K562 (cell line): ENCODE measurements around the gene PPP1R16B. TPM values are rescaled to one million over a fixed set of nuclear protein-coding genes. Genes with fewer than 3 reads are reported as not detected.

ENCODE experiments used
- ATAC-seq: fragments of 200-7000 bp; cut with Tn5 transposase; 3 replicates; pipeline ENCODE4 v1.9.1; 2020; ENCODE audit warnings: moderate library complexity
- BruUV-seq: library from RNA; stranded (reverse); fragments of 400-500 nt; replicated peaks from 2 replicates; lab custom pipeline; 2021; lab: Mats Ljungman, UMichigan
- CTCF ChIA-PET: fragments of 300-600 bp; formaldehyde crosslinking; extraction: SDS; loops from one replicate; lab custom pipeline; 2021; ENCODE audit warnings: low intra/inter-chr PET ratio; lab: Yijun Ruan, JAX
- POLR2A ChIA-PET: fragments of 300-600, 350-650 bp; sonication (Branson Sonifier 250); formaldehyde crosslinking; extraction: SDS; loops from one replicate; lab custom pipeline; 2021; ENCODE audit warnings: antibody characterized with exemption, inconsistent platforms; lab: Yijun Ruan, JAX
- DNase-seq, 4 experiments: peaks; one replicate each; pipeline versions ENCODE4 v3.0.0 to v3.0.0-alpha.2; 2011 to 2018; ENCODE audit warnings: low spot score in 3 of 4, mixed read lengths in 3 of 4; ENCODE audit errors: extremely low read depth in 1 of 4
- FAIRE-seq: peaks from 2 replicates; lab custom pipeline; 2011; peaks lifted over from hg19 to GRCh38; lab: Jason Lieb, UNC
- H2AFZ ChIP-seq: 2 replicates; pipeline ENCODE4 v1.6.0; 2011; ENCODE audit warnings: low read depth, low read length, control low read depth, inconsistent platforms
- H3K27ac ChIP-seq: fragments of 200-600 bp; 3 replicates; pipeline ENCODE4 v1.8.0; 2011; ENCODE audit warnings: low read depth, mild to moderate bottlenecking, control low read depth, inconsistent platforms, low read length, moderate library complexity, mixed read lengths; ENCODE audit errors: extremely low read depth
- H3K27me3 ChIP-seq, 2 experiments: fragments of 300-600 bp in 1 of 2; 2 replicates in 1 of 2; 3 replicates in 1 of 2; pipeline versions ENCODE4 v1.6.0 to v1.8.0; 2011; ENCODE audit warnings: inconsistent platforms in 2 of 2, low read length in 2 of 2, mild to moderate bottlenecking in 1 of 2, mixed read lengths in 1 of 2, moderate library complexity in 1 of 2; ENCODE audit not compliant: control insufficient read depth in 2 of 2, insufficient read depth in 2 of 2
- H3K36me3 ChIP-seq: fragments of 300-600 bp; 3 replicates; pipeline ENCODE4 v1.8.0; 2011; ENCODE audit warnings: mild to moderate bottlenecking, low read length, inconsistent platforms; ENCODE audit not compliant: control insufficient read depth, insufficient read depth
- H3K4me1 ChIP-seq, 2 experiments: fragments of 200-600 bp in 1 of 2; replicated peaks in 1 of 2; 2 replicates in 1 of 2; 3 replicates in 1 of 2; pipeline versions ENCODE4 v1.5.1 to v1.8.0; 2011; ENCODE audit warnings: inconsistent platforms in 2 of 2, low read length in 2 of 2, mild to moderate bottlenecking in 1 of 2, mixed read lengths in 1 of 2, moderate library complexity in 1 of 2; ENCODE audit not compliant: control insufficient read depth in 2 of 2, insufficient read depth in 2 of 2
- H3K4me2 ChIP-seq: 2 replicates; pipeline ENCODE4 v1.6.1; 2011; ENCODE audit warnings: low read length, control low read depth, inconsistent platforms, mixed read lengths; ENCODE audit not compliant: insufficient read depth
- H3K4me3 ChIP-seq: fragments of 200-600 bp; sonication (generic), shearing (Covaris generic); 2 replicates; pipeline ENCODE4 v1.5.1; 2016; ENCODE audit warnings: control low read depth, inconsistent platforms
- H3K79me2 ChIP-seq: fragments of 200-600 bp; 3 replicates; pipeline ENCODE4 v1.8.0; 2011; ENCODE audit warnings: low read length, inconsistent platforms; ENCODE audit not compliant: control insufficient read depth, insufficient read depth
- H3K9ac ChIP-seq, 2 experiments: 2 replicates each; pipeline versions ENCODE4 v1.6.0 to v1.6.1; 2011; ENCODE audit warnings: low read depth in 2 of 2, low read length in 2 of 2, control low read depth in 1 of 2, inconsistent platforms in 1 of 2, mild to moderate bottlenecking in 1 of 2, mixed read lengths in 1 of 2; ENCODE audit not compliant: insufficient read depth in 1 of 2
- H3K9me1 ChIP-seq: one replicate; pipeline ENCODE4 v1.6.0; 2011; ENCODE audit warnings: inconsistent platforms, mild to moderate bottlenecking, low read length, moderate library complexity; ENCODE audit not compliant: control insufficient read depth, insufficient read depth
- H3K9me3 ChIP-seq: replicated peaks from 2 replicates; pipeline ENCODE4 v1.5.1; 2011; ENCODE audit warnings: low read depth, low read length, inconsistent platforms; ENCODE audit not compliant: control insufficient read depth, insufficient read depth
- H4K20me1 ChIP-seq: replicated peaks from 2 replicates; pipeline ENCODE4 v1.6.1; 2011; ENCODE audit warnings: low read length, inconsistent platforms, mixed read lengths; ENCODE audit not compliant: control insufficient read depth, insufficient read depth
- MIER1 ChIP-seq: fragments of 450-650 bp; IDR thresholded peaks from 2 replicates; pipeline ENCODE4 v1.6.1; 2016; ENCODE audit warnings: antibody characterized with exemption, mild to moderate bottlenecking, low read depth
- NFIX ChIP-seq: fragments of 250-450 bp; sonication (Bioruptor Pico); IDR thresholded peaks from 2 replicates; pipeline ENCODE4 v1.4.0; 2020; ENCODE audit warnings: low read depth, mild to moderate bottlenecking, moderate library complexity
- PPARD ChIP-seq: fragments of 250-450 bp; sonication (Bioruptor Pico); IDR thresholded peaks from 2 replicates; pipeline ENCODE4 v1.8.0; 2022; ENCODE audit warnings: inconsistent platforms, mild to moderate bottlenecking, moderate library complexity
- RFX1 ChIP-seq: fragments of 450-650 bp; IDR thresholded peaks from 2 replicates; pipeline ENCODE4 v1.6.1; 2016; ENCODE audit warnings: mild to moderate bottlenecking, moderate library complexity
- SLC30A9 ChIP-seq: fragments of 250-450 bp; sonication (Bioruptor Pico); IDR thresholded peaks from 2 replicates; pipeline ENCODE4 v1.8.0; 2022; ENCODE audit warnings: mild to moderate bottlenecking, moderate library complexity
- ZNF507 ChIP-seq: conservative IDR thresholded peaks from 2 replicates; pipeline ENCODE4 v1.6.1; 2017; ENCODE audit warnings: missing genetic modification characterization, missing compliant biosample characterization
- WGBS: fragments of 100-300 bp; shearing (Covaris generic); methylation state at CpG from one replicate; pipeline ENCODE4 v1.1.6; 2016; ENCODE audit warnings: low coverage, mixed read lengths; ENCODE audit not compliant: insufficient coverage; ENCODE audit errors: missing lambda C conversion rate; 5-methylcytosine and 5-hydroxymethylcytosine counted together
- in situ Hi-C: fragments of 300-500 bp; cut with MboI; formaldehyde crosslinking; loops from 4 replicates; pipeline ENCODE4 v1.15.0; 2018; ENCODE audit warnings: inconsistent platforms, mixed read lengths
- intact Hi-C: fragments of 100-400 bp; cut with micrococcal nuclease; formaldehyde crosslinking; loops from 2 replicates; pipeline ENCODE4 v1.14.2; 2022
- polyA plus RNA-seq, 8 experiments: library from polyadenylated mRNA; depleted of rRNA in 4 of 8; stranded (reverse) in 5 of 8; unstranded in 3 of 8; fragments of >200 nt; fragmentation: Nextera tagmentation in 2 of 8; fragmentation: Illumina TruSeq in 1 of 8; extraction: Ambion mirVana in 2 of 8; extraction: Trizol in 1 of 8; gene quantifications; 2 replicates each; pipeline versions ENCODE4 v1.2.1 to v1.2.3, GENCODE V29; 2011 to 2014; ENCODE audit warnings: inconsistent platforms in 1 of 8, missing spikeins in 1 of 8
- total RNA-seq, 7 experiments: library from RNA; depleted of rRNA in 6 of 7; stranded (reverse); fragments of >200 nt in 6 of 7; fragmentation: Illumina TruSeq in 2 of 7; extraction: Trizol in 2 of 7; gene quantifications; 2 replicates each; pipeline versions ENCODE4 v1.2.1 to v1.2.3, GENCODE V29; 2011 to 2021; ENCODE audit warnings: low replicate concordance in 1 of 7
- TF ChIP-seq, protein P1 (sequence below): fragments of 450-650 bp; IDR thresholded peaks from 2 replicates; pipeline ENCODE4 v1.6.1; 2018; ENCODE audit not compliant: partially characterized antibody

Gene PPP1R16B
- total and polyA plus RNA-seq, 9 of the 15 experiments (the other 6 are each of a cell fraction or from before 2014, with no cell fraction given) = 1.5 to 11.5 (median 6.8) TPM

DNA sequence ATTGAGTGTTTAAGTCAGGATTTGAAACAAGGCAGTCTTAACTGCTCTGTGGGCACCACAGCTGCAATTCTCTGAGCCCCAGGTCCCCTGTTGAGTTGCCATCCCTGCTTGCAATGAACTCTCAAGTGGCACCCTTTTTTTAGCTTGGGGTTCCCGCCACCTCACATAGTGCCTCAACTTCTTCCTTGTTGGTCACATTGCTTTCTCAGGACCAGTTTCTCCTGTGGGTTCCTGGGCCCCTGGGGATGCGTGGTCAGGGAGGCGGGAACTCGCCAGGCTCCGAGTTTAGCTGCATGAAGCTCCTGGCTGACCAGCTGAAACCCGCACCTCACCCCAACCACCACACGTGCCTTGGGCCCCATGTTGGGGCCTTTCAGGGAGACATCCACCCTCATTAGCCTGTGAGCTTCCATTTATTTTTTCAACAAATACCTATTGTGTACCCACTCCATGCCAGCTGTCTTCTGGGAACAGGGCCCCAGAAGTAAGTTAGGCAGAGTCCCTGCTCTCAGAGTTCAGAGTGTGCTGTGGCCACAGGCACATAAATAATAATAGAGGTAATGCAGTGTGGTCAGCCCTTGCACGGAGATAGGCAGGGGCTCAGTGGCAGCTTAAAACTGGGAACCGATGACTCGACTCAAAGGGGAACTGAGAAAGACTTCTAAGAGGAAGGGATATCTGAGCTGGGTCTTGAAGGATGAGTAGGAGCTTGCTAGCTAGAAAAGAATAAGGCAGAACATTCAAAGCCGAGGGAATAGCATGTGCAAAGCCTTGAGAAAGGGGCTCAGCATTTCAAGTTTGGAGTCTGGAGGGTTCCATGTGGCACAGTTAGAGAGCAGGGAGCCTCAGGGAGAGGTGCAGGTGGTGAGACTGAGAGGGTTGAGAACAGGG, 86.8 kb downstream of the PPP1R16B start:
- Histone ChIP-seq H3K79me2 (no peaks in the 10 kb centered on the region), H2AFZ (no peak overlapping the region), H3K9me1 (peaks cover 9% of the 10 kb centered on the region), H3K36me3 (no peaks in the 10 kb centered on the region), H3K27ac (no peak overlapping the region), H4K20me1 (peaks cover 10% of the 10 kb centered on the region), H3K27me3 (no peaks in the 10 kb centered on the region), H3K4me1 (peaks cover 23 to 34% of the 10 kb centered on the region in 2 experiments), H3K4me2 (no peak overlapping the region), H3K4me3 (no peak overlapping the region), H3K9ac (no peak overlapping the region), H3K9me3 (no peaks in the 10 kb centered on the region)
- in situ Hi-C loops (loop anchor here (10.0 kb wide), 1 partner anchor 248 kb away; no protein-coding TSS in a partner anchor), intact Hi-C loops (loop anchor here (5.0 kb wide), 5 partner anchors 85 to 245 kb away; partner anchors contain the start of gene PPP1R16B)
- ATAC-seq (no peak), DNase-seq (no peak), FAIRE-seq (no peak)
- POLR2A ChIA-PET = interaction anchor here (0.5 to 1.1 kb wide), 5 partner anchors 14 to 245 kb away, joined by 3 to 4 read pairs (median 3); no protein-coding TSS in a partner anchor
- 49% methylated on average over 11 of the region's 11 CpGs for WGBS
- no TSS peak for BruUV-seq
- CTCF ChIA-PET = interaction anchor here (0.7 to 2.4 kb wide), 2 partner anchors 141 to 243 kb away, joined by 3 to 12 read pairs; no protein-coding TSS in a partner anchor
- no peak for TF ChIP-seq MIER1
- TF ChIP-seq NFIX (CRISPR knock-in tag) = no peak
- TF ChIP-seq SLC30A9 = no peak
- no peak for TF ChIP-seq ZNF507 (tag)
- TF ChIP-seq RFX1 = no peak
- no peak for TF ChIP-seq PPARD (CRISPR knock-in tag)
- TF ChIP-seq, protein P1, sequence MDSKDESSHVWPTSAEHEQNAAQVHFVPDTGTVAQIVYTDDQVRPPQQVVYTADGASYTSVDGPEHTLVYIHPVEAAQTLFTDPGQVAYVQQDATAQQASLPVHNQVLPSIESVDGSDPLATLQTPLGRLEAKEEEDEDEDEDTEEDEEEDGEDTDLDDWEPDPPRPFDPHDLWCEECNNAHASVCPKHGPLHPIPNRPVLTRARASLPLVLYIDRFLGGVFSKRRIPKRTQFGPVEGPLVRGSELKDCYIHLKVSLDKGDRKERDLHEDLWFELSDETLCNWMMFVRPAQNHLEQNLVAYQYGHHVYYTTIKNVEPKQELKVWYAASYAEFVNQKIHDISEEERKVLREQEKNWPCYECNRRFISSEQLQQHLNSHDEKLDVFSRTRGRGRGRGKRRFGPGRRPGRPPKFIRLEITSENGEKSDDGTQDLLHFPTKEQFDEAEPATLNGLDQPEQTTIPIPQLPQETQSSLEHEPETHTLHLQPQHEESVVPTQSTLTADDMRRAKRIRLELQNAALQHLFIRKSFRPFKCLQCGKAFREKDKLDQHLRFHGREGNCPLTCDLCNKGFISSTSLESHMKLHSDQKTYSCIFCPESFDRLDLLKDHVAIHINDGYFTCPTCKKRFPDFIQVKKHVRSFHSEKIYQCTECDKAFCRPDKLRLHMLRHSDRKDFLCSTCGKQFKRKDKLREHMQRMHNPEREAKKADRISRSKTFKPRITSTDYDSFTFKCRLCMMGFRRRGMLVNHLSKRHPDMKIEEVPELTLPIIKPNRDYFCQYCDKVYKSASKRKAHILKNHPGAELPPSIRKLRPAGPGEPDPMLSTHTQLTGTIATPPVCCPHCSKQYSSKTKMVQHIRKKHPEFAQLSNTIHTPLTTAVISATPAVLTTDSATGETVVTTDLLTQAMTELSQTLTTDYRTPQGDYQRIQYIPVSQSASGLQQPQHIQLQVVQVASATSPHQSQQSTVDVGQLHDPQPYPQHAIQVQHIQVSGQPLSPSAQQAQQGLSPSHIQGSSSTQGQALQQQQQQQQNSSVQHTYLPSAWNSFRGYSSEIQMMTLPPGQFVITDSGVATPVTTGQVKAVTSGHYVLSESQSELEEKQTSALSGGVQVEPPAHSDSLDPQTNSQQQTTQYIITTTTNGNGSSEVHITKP = no peak
